GM19463 (cell line): ENCODE measurements around the gene PDK2.
A peak's percentile ranks its signal among the peaks of the same experiment; 100 is the strongest.

Experiments
- ATAC-seq: cut with Tn5 transposase; IDR thresholded peaks from one replicate; pipeline ENCODE4 v1.9.1; 2021; ENCODE audit warnings: mild to moderate bottlenecking, moderate library complexity; ENCODE audit not compliant: unreplicated experiment

Gene PDK2

DNA sequence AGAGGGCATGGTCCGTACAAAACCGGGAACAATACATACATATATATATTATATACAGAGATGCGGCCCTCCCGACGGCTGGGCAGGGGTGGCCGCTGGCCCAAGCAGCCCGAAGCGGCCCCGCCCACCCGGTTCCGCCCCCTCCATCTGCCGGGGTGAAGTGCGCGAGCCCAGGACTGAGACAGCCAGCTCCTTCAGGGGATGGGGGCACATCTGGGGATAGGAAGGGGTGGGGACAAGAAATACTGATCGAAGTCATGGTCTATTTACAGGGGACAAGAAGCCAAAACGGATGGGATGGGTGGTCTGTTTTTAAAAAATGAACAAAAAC is 38.6 kb downstream of the PDK2 start:
- ATAC-seq = no peak

DNA sequence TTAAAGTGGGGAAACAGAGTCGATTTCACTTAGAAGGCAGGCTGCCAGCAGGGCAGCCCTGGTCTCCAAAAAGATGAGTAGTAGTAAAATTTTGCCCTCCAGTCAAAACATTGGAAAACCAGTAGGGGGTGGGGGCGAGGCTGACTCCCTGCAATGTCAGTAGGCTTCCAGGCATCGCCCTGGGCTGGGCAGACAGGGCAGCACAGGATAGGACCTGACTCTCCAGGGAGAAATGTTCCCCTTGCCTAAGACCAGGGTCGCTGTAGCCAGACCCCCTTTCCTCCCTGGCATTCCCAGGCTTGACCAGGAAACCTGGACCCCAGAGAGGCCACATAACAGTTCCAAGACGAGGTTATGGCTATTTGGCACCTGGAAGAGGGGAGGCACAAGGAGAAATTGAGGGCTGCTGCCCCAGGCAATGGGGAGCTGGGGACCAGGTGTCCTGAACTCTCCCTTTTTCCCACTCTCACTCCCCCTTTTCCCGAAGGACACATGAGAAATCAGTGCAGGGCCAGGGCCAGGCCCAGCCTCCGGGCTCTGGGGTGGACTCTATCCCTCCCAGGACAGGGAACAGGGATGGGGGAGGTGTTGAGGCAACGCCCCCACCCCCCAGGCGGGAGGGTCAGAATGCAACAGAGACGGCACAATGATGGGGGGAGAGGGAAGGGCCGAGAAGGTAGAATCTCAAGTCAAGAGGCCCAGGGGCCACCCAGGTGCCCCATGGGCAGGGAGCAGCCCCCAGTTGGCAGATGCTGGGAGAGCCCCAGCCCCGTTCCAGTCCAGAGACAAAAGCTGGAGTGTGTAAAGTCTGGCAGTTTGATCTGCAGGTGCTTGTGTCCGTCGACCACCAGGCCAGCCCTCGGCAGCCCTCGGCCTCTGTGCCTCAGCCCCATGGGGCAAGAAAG is 39.3 kb downstream of the PDK2 start:
- ATAC-seq = no peak

DNA sequence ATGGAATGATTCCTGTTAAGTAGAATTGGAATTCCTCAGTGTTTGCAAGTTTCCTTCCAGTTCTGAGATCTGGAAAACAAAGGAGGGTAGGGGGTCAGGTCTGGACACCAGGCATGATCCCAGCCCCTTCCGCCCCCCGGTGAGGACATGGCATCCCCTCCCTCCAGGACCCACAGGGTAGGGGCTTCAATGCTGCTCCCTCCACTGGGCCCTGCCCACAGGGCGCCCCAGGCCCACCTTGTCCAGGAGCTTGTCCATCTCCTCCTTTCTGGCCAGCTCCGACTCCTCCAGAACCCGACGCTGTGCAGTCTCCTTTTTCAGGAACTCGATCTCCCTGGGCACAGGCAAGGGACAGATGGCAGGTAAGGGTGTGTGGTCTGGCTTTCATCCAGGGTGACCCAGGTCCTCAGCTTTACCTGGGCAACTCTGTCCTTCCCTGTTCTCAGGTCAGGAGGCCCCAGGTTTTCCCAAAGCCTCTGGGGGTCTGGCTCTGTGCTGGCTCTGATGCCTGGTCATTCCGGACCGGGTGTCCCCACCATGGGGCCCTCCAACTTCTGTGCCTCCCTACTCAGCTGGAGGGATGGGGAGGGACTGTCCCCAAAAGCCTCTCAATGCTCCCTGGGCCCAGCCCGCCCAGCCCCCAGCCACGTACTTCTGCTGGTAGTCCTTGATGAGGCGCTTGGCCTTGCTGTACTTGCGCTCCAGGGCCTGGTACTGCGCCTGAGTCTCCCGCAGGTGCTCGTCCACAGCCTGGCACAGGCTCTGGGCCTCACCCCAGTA is 40.4 kb downstream of the PDK2 start:
- no peak for ATAC-seq

DNA sequence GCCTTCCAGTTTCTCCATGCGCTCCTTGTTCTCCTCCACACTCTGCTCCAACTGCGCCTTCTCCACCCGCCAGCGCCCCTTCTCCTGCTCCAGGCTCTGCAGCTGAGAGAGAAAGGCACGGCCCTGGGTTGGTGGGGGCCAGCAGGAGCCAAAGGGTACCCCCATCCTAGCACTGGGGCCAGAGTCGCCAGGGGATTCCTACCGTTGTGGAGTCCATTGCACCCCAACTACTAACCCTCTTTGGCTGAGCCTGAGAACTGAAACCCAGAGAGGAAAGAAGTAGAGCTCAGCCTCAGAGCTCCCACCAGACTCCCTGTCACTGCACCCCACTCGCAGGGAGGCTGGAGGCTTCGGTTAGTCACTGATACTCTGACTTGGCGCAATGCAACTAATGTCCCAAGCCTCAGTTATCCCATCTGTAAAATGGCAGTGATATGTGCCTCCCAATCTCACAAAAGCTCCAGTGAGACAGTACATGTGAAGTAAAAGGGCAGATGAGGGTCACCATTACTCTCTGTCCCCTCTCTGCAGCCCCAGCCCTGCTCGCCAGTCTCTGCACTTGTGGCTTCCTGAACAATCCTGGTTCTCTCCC is 41.0 kb downstream of the PDK2 start:
- no peak for ATAC-seq

DNA sequence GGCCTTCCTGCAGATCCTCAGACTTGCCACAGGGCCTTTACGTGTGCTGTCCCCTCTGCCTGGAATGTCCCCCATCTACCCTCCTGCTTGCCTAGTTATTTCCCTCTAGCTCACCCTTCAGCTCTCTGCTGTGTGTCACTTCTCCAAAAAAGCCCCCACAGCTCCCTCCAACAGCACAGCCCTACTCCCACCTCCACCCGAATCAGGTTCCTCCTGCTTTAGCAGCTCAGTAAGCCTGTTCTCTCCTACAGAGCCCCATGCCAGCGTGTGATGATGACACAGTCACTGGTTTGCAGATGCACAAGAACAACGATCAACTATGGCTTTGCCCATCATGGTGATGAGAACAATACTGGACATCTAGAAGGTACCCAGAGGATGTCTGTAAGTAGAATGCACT is 41.9 kb downstream of the PDK2 start:
- no peak for ATAC-seq

DNA sequence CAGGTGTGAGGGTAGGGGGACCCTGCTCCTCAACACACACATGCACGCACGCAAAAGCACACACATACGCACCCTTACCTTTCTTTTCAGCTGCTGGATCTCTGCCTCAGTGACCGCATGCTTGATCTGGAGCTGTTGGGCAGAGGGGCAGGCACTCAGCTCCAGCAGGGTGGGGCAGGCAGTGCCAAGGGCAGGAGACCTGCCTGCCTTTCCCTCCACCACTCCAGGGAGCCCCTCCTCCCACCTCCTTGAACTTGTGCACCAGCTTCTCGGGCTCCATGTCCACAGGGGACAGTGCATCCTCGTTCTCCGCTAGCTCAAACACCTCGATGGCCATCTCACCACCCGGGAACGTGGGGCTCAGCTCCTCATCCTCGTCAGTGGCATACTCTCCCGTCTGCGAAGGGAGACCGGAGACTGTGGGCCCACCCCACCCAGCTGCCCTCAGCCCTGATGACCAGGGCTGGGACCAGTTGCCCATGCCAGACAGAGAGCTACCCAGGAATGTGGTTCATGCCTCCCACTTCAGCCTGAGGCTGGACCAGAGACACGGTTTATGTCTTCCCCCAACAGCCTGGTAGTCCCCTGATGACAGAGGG is 44.1 kb downstream of the PDK2 start:
- ATAC-seq = no peak

DNA sequence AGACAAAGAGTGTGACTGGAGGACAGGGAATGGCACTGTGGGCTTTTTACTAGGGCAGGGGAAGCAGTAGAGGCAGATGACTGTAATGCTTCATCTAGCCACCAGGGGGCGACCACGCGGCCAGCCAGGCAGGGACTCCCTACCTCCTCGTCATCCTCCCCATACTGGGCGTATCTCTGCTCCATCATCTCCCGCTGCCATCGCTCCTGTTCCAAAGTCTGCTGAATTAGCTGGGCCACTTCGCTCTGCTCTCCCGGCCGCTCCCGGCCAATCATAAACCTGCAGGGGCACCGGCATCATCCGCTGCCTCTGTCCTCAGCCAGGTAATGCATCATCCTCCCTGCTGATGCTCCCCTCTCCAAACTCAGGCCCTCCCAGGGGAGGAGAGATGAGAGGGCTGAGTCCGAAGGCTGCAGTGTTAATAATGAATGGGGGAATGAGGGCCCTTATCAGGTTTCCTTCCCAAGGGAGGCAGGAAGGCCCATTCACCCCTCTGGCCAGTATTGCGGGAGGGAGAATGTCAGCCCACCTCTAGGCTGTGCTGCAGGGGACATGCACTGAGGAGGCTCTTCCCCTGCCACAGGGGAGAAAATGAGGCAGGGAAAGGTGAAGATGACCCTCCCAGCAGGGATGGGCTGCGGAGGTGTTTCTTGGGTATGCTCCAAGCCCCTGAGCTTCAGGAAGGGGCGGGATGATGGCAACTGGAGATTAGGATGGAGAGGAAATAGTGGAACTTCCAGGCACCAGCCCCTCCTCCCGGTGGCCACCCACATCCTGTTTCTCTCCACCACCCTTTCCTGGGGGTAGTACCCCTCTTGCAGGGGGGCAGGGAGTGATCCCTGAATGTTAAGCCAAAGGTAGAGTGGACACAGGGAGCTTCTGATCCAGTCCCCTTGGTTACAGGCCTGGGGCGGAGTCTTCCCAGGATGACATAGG is 45.1 kb downstream of the PDK2 start:
- peak; percentile 57 for ATAC-seq

DNA sequence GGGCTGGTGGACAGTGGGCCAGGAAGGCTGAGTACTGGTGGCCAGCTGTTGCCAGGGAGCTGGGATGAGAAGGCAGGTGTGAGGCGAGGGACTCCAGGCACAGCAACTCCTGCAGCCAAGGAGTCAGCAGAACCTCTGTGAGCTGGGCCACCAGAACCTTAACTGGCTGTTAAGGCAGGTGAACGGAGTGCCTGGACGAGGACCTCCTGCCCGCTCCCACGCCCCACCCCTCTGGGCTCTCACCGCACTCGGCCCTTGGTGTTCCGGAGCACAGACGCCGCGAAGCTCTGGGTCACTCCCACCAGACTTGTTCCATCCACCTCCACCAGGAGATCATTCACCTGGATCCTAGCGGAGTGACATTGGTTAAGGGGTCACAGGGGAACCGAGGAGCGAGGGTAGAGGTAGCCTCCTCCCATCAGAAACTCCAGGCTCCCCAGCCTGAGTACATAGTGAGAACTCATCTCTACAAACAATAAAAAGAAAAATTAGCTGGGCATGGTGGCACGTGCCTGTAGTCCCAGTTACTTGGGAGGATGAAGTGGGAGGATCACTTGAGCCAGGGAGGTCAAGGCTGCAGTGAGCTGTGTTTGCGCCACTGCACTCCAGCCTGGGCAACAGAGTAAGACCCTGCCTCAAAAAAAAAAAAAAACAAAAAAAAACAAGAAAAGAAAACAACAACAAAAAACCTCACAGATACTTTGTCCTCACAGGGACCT is 46.0 kb downstream of the PDK2 start:
- ATAC-seq = no peak

DNA sequence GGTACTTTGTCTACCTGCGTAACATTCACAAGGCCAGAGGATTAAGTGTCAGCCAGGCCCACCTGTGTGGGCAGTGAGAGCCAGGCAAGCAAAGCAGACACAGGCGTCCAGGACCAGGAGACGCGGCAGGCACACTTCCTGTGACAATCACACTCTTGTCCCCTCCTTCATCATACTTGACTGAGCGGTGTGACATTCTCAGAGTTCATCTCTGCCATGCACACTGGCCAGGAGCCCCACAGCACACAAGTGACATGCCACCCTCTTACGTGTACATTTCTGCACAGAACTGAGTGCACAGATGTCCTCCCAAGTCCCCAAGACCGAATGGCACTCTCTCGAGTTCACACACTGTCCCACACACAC is 46.6 kb downstream of the PDK2 start:
- no peak for ATAC-seq

DNA sequence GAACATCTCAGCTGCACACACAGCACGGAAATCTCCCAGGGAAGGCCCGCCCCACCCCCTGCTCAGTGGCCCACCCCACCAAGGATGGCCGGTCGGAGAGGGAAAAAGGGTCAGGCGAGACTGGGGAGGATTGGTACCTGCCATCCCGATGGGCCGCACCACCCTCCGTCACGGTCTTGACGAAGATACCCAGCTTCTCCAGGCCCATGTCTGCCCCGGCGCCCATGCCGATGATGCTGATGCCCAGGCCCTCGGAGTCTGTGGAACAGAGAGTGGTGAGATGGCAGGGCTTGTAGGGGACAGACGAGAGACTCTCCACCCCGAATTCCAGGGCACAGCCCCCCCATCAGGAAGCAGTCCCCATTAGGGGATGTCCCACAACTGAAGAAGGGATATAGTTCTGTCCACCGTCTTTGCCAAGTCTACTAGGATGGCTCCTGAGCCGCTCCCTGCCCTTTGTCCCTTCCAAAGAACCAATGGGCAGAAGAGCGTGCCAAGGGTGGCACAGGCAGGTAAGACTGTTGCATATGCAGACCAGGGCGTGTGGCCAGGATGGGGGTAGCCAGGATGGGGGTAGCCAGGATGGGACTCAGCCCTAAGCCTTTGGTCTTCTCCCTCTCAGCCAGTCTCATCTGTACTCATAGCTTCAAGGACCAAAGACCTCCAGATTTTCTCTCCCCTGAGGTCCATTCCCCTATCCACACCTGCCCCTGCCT is 48.5 kb downstream of the PDK2 start:
- ATAC-seq = no peak

DNA sequence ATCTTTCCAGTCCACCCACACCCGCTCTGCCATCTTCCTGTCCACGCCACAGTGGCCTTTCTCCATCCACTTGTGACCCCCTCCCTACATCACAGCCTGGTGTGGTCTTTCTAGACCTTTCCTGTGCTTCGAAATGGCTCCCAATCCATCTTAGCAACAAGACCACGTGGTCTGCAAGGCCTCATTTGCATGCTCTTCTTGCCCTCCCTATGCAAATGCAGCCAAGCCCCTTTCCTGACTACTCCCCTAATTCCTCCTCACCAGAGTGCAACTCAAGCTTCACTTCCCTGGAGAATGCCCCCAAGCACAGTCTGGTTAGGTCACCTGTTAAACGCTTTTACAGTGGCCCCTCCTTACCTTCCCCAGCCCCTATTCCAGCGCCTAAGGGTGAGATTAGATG is 49.2 kb downstream of the PDK2 start:
- no peak for ATAC-seq

DNA sequence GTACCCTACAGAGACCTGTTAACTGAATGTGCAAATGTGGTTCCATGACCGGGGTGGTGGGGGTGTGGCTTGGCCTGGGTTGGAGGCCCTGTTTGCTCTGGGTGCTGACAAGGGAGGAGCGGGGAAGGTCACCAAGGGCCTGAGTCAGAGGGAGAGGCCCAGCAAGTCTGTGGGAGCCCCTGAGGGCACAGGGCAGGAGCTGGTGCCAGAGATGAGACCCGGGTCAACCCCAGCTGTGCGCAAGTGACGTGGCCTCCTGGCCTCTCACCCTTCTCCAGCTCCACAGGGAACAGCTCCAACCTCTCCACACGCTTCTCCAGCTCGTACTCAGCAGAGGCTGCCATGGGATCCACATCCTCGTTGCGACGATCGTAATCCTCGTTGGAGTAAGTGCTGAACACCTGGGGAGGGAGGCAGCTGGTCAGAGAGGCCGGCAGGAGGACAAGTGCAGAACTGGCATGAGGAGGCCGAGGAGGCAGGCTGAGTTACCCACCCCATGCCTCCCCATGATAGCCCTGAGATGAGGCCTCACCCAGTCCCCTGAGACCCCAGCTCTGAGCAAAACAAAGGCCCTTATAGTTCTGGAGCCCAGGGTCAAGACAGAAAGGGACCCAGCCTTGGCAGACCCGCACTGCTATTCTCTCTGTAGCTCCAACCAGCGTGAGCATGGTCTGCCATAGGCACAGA is 49.8 kb downstream of the PDK2 start:
- no peak for ATAC-seq

DNA sequence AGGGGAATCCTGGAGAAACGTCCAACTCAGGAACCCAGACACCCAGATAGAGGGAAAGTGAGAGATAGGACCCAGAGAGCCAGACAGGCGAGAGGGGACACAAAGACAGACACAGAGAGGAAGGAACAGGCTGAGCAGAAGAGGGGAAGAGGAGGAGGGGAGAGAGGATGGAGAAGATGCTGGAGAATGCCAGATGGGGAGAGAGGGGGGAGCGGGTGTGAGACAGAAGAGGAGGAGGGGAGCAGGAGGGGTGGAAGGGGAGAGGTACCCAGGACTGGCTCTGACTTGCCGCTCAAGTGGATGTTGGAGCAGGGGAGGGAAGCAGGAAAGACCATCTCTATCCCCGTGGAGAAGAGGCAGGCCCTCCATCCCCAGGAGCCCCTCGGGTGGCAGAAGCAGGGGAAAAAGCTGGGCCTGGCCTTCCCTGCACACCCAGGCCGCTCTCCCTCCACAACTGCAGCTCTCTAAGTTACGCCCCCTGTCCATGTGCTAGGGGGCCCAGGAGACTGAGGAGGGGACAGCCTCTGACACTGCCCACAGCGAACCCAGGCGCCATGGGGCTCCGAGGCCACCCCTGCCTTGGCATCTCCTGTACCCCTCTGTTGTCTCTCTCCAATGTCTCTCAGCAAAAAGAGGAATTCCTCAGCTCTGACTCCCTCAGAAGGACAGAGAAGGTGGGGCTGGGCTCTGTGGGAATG is 50.5 kb downstream of the PDK2 start:
- no peak for ATAC-seq

DNA sequence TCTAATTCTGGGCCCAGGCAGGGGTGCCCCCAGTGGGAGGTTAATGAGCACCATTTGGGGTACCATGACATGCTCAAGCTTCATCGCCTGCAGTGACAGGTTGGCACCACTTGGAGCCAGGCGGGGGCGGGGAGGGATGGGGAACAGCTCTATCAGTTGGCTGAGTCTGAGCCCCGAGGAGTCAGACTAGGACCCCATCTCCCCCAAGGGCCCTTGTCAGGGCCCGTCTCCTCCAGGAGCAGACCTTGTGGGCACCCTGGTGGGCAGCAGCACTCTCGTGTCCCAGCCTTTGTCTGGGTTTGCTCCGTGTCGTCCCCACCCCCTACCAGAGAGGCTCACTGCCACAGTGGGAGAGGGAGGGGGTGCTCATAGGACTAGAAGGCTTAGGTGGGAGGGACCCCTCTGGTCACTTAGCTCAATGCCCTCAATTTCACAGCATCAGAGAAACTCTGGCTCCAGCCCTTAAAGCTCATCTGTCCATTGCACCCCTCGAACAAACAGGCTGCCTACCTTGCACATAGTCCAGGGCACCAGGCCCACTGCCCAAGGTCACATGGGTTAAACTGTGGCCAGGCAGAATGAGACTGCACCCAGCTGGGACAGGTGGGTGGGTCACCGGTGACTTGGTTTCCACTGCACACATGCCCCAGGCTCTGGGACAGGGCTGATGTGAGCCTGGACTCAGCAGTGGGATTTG is 51.2 kb downstream of the PDK2 start:
- no peak for ATAC-seq

DNA sequence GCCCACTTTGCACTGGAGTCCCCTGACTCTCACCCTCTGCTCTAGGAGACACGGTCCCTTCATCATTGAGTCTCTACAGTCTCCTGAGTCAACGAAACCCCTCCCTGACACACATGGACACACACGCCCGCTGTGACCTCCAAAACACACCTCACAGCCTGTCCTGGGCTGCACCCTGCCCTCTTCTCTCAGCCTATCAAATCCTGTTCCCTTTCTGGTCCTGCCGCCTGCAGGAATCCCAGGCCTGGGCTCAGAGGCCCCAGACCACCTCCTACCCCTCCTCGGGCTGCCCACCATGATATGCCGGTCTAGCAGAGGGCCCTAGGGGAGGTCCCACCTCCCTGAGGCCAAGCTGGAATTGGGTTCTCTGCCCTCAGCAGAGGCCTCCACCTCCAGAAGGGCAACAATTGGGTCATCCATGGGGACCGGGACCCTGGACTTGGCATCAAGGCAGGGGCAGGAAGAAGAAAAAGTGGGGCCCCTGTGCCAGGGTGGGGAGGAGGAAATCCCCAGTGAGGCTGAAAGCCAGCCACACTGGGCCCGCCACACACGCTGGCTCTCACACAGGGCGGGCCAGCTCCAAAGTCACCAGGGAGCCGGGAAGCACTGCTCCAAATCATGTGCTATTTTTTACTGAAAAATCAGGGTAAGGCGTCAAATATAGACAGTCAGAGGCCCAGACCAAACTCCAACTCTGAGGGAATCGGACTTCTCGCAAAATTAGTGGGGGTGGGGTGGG is 51.9 kb downstream of the PDK2 start:
- ATAC-seq = no peak

DNA sequence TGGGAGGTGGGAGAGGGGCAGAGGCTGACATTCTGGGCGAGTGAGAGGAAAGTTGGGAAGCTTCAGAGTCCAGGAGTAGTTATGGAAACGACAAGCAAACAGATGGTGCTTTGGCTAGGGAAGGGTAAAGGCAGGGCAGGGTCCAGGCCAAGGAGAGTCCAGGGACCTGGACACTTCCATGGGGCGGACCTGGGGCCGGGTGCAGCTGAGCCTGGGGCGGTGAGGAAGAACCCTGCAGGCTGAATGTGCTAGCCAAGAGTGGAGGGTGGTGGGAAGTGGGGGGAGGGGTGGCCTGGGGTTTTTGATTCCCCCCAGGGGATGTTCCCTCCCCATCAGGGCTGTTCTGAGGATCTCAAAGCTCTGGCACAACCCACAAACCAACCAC is 52.7 kb downstream of the PDK2 start:
- ATAC-seq = no peak
